HAP-1 (cell line): ENCODE measurements around the gene SMARCC1.

Experiments used
- DNase-seq, 2 experiments: peaks; one replicate each; pipeline ENCODE4 v3.0.0-alpha.2; 2016 to 2020; ENCODE audit warnings: low spot score in 2 of 2
- H3K27me3 ChIP-seq: fragments of 250-450 bp; sonication (Bioruptor Pico); 2 replicates; pipeline ENCODE4 v1.5.1; 2020; ENCODE audit warnings: low read depth, mild to moderate bottlenecking, moderate library complexity
- H3K36me3 ChIP-seq: fragments of 250-450 bp; sonication (Bioruptor Pico); replicated peaks from 2 replicates; pipeline ENCODE4 v1.5.1; 2020; ENCODE audit warnings: mild to moderate bottlenecking
- H3K4me1 ChIP-seq: fragments of 250-450 bp; sonication (Bioruptor Pico); 2 replicates; pipeline ENCODE4 v1.5.1; 2020; ENCODE audit warnings: mild to moderate bottlenecking
- H3K4me3 ChIP-seq: fragments of 250-450 bp; sonication (Bioruptor Pico); 2 replicates; pipeline ENCODE4 v1.5.1; 2020; ENCODE audit warnings: mild to moderate bottlenecking, moderate library complexity
- H3K9me3 ChIP-seq: fragments of 250-450 bp; sonication (Bioruptor Pico); 2 replicates; pipeline ENCODE4 v1.5.1; 2020; ENCODE audit warnings: mild to moderate bottlenecking, moderate library complexity
- in situ Hi-C: fragments of 300-500 bp; cut with MboI; formaldehyde crosslinking; loops from 3 replicates; pipeline ENCODE4 v1.14.3; 2020; ENCODE audit warnings: low sequenced_read_pairs, inconsistent platforms, mixed read lengths

SMARCC1 gene

DNA sequence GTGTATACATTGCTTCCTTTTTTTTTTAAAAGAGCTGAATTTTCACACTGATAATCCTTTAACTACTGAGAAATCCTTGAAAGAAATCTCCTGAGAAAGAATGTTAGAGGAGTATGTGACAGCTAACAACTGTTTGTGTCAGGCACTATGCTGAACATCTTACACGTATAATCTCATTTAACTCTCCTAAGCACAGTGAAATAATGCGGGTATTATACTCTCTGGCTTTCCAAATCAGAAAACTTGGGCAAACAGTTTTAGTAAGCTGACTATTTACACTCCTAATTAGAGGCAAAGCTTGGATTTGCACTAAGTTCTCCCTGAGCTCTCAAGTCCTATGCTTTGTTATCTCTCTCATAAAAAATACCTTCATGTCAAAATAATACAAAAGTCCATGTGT lies 69.3 kb downstream of the SMARCC1 start:
- Histone ChIP-seq H3K4me3 (no peak overlapping the region), H3K27me3 (no peaks in the 10 kb centered on the region), H3K36me3 (peaks cover 91% of the 10 kb centered on the region), H3K9me3 (no peaks in the 10 kb centered on the region), H3K4me1 (no peaks in the 10 kb centered on the region)
- in situ Hi-C loops, result loop anchor here (25.0 kb wide), 1 partner anchor 450 kb away; no protein-coding TSS in a partner anchor
- no peak for DNase-seq

DNA sequence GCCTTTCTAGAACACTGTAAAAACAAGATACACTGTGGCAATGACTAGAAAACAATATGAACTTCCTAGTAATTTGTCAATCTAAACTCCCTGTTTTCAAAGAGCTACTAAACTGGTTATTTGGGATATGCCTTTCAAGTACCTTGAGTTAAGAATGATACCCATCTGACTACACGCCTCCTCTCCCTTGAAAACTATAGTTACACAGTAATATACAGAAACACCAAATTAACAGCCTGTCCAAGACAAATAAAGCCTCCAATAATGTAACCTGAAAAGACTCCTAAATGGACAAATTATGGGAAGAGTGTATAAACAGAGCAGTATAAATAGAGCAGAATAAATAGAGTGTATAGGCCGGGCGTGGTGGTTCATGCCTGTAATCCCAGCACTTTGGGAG lies 70.1 kb downstream of the SMARCC1 start:
- Histone ChIP-seq H3K4me1 (no peaks in the 10 kb centered on the region), H3K27me3 (no peaks in the 10 kb centered on the region), H3K36me3 (peaks cover 90% of the 10 kb centered on the region), H3K9me3 (no peaks in the 10 kb centered on the region), H3K4me3 (no peak overlapping the region)
- DNase-seq, result no peak
- in situ Hi-C loops, result loop anchor here (25.0 kb wide), 1 partner anchor 451 kb away; no protein-coding TSS in a partner anchor

DNA sequence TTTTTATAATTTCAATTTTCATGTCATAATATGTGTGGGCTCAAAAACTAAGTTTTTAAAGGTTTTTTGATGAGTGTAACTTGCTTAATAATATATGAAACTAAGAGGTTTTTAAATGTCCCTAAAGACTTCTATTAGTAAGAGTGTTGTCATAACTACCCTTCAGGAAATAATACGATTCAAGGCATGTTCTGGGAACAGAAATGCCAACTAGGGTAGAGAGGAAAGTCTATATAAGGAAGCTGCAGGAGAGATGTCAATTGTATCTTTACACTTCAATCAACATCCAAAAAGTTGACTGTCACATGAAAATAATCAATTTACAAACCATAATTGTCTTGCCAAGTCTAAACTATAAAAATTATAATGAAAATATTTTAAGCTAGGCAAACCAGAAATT lies 76.3 kb downstream of the SMARCC1 start:
- Histone ChIP-seq H3K36me3 (peaks cover 81% of the 10 kb centered on the region), H3K4me1 (peaks cover 8% of the 10 kb centered on the region; the same call in 1 of the 2 replicates), H3K4me3 (no peak overlapping the region), H3K9me3 (no peaks in the 10 kb centered on the region), H3K27me3 (no peaks in the 10 kb centered on the region)
- in situ Hi-C loops, result loop anchor here (25.0 kb wide), 1 partner anchor 457 kb away; no protein-coding TSS in a partner anchor
- DNase-seq, result no peak

DNA sequence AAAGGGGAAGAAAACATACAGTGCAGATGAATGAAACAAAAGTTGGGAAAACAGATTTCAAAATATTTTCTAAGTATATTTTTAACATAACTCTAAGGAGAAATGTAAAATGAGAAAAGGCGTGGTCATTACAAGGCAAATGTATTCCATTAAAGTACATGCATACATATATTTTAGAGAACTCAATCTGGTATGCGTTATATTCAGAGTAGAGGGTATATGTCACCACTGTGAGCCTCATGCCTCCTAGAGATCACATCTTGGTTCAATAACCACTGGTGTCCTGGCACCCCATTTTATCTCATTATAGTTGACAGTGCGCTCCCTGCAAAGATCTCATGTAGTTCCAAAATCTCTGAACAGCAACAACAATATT lies 77.5 kb downstream of the SMARCC1 start:
- no peak for DNase-seq
- H3K4me3 ChIP-seq, result no peak overlapping the region
- H3K4me1 ChIP-seq, result peaks cover 8% of the 10 kb centered on the region; the same call in 1 of the 2 replicates
- in situ Hi-C loops, result loop anchor here (25.0 kb wide), 1 partner anchor 458 kb away; no protein-coding TSS in a partner anchor
- peaks cover 74% of the 10 kb centered on the region for H3K36me3 ChIP-seq
- no peaks in the 10 kb centered on the region for H3K27me3 ChIP-seq
- H3K9me3 ChIP-seq, result no peaks in the 10 kb centered on the region

DNA sequence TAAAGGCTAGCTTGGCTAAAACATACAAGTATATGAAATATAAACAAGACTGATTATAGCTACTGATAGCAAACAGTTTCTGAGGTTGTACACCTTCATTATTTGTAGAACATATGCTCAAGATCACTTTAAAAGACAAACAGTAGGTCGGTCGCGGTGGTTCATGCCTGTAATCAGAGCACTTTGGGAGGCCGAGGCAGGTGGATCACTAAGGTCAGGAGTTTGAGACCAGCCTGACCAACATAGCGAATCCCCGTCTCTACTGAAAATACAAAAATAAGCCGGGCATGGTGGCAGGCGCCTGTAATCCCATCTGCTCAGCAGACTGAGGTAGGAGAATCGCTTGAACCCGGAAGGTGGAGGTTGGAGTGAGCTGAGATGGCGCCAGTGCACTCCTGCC lies 80.3 kb downstream of the SMARCC1 start:
- no peak for DNase-seq
- in situ Hi-C loops, result loop anchor here (25.0 kb wide), 1 partner anchor 461 kb away; no protein-coding TSS in a partner anchor
- peaks cover 8% of the 10 kb centered on the region; the same call in 1 of the 2 replicates for H3K4me1 ChIP-seq
- no peaks in the 10 kb centered on the region for H3K27me3 ChIP-seq
- H3K4me3 ChIP-seq, result no peak overlapping the region
- H3K9me3 ChIP-seq, result no peaks in the 10 kb centered on the region
- H3K36me3 ChIP-seq, result peaks cover 69% of the 10 kb centered on the region

DNA sequence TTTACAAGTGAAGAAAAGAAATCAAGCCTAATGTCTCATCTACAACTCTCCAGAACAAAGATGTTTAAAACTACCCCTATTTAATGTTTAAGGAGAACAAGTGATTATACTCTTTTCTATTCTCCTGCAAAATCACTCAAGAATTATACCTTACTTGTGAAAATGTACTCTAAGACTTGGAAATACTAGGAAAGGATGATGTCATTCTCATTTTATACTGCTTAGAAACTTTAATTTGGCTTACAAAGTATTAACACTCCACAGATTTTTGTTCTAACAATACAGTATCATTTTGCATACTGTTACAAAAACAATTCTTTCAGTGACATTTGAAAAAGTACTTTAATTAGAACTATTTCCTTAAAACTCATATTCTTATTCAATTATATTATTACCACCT lies 89.5 kb downstream of the SMARCC1 start:
- H3K27me3 ChIP-seq, result no peaks in the 10 kb centered on the region
- in situ Hi-C loops, result no loop called here
- H3K36me3 ChIP-seq, result peaks cover 83% of the 10 kb centered on the region
- no peak overlapping the region for H3K4me3 ChIP-seq
- no peak for DNase-seq
- H3K9me3 ChIP-seq, result no peaks in the 10 kb centered on the region
- no peaks in the 10 kb centered on the region for H3K4me1 ChIP-seq

DNA sequence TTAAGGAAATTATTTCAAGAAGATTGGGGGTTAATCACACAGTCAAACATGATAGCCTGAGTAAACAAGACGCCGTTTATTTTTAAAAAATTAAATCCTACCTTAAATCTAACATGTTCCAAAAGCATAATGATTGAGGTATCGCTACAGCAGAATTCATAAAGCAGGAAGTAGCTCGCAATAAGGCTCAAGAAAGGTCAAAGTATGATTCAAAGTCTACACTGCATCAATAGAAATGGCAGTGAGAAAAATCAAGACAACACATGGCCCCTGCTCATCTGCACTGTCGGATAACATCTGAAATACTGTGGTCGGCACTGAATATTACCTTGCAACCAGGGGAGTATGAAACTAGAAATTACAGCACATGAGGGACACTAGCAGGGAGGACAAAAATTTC lies 93.2 kb downstream of the SMARCC1 start:
- H3K27me3 ChIP-seq, result no peaks in the 10 kb centered on the region
- in situ Hi-C loops, result no loop called here
- no peaks in the 10 kb centered on the region for H3K9me3 ChIP-seq
- H3K36me3 ChIP-seq, result peaks cover 80% of the 10 kb centered on the region
- no peaks in the 10 kb centered on the region for H3K4me1 ChIP-seq
- H3K4me3 ChIP-seq, result no peak overlapping the region
- no peak for DNase-seq

DNA sequence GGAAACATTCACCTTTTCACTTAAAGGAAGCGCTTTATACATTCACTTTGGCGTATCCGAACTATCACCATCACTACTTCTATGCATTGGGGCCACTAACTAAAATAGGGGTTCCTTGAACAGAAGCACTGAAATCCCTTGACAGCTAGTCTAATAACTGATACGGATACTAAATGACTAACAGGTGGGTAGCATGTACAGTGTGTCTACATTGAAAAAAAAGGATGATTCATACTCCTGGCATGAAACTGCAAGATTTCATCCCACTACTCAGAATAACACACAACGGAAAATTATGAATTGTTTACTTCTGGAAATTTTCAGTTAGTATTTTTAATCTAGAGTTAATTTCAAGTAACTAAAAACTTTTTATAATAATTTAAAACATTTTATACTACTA lies 96.7 kb downstream of the SMARCC1 start:
- no peaks in the 10 kb centered on the region for H3K4me1 ChIP-seq
- no peaks in the 10 kb centered on the region for H3K27me3 ChIP-seq
- H3K4me3 ChIP-seq, result no peak overlapping the region
- in situ Hi-C loops, result no loop called here
- peaks cover 70% of the 10 kb centered on the region for H3K36me3 ChIP-seq
- DNase-seq, result no peak
- H3K9me3 ChIP-seq, result no peaks in the 10 kb centered on the region

DNA sequence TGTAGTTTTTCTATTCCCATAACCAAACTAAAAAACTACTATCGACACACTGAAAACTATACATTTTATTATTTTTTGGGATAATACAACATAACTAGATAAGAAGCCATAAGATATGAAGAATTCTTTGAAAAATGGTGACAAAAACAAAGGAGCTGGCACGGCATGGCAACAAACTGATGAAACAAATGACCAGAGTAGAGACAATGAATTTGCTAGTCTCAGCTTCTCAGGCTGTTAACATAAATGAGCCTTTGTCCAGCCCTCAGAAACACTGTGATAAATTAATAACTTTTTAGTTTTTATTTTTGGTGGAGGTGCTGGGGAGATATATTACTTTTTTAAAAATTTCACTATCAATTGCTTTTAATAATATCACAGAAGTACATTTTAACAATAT lies 100.7 kb downstream of the SMARCC1 start:
- Histone ChIP-seq H3K36me3 (peaks cover 67% of the 10 kb centered on the region), H3K27me3 (no peaks in the 10 kb centered on the region), H3K4me1 (no peaks in the 10 kb centered on the region), H3K9me3 (no peaks in the 10 kb centered on the region), H3K4me3 (no peak overlapping the region)
- DNase-seq, result no peak
- in situ Hi-C loops, result no loop called here

DNA sequence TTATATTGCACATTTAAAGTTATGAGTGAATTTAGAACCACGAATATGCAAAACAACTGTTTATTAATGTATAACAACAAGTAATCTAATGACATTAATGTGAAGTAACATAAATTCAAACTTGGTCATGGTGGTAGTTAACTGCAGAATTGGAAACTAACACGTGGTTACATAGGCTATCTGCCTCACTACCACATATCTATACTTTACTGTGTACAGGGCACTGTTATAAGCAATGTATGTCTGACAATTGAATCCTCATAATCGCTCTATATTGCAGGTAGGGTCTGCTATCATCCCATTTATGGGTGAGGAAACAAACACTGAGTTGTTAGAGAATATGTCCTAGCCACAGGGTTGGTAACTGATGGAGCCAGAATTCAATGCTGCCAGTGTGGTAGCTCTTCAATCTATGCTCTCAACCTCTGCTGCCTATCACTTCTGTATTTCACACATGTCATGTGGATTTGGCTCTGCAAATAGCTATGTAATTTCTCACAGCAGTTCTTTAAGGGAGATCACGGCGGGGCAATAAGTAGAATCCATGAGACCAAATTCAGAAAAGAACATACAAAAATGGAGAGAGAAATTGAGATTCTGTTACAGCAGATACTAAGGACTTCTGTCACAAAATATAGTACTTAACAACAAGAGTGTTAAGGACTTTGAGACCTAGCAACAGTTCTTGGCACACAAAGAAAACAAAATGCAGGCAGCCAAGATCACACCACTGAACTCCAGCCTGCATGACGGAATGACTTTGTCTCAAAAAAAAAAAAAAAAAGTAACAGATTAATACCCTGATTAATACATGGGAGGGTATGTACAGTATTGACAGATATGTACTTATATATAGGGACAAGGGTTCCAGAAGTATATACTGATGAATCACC lies 103.0 kb downstream of the SMARCC1 start:
- Histone ChIP-seq H3K4me1 (no peaks in the 10 kb centered on the region), H3K36me3 (peaks cover 71% of the 10 kb centered on the region), H3K9me3 (no peaks in the 10 kb centered on the region), H3K4me3 (no peak overlapping the region), H3K27me3 (no peaks in the 10 kb centered on the region)
- DNase-seq, result no peak
- in situ Hi-C loops, result no loop called here

DNA sequence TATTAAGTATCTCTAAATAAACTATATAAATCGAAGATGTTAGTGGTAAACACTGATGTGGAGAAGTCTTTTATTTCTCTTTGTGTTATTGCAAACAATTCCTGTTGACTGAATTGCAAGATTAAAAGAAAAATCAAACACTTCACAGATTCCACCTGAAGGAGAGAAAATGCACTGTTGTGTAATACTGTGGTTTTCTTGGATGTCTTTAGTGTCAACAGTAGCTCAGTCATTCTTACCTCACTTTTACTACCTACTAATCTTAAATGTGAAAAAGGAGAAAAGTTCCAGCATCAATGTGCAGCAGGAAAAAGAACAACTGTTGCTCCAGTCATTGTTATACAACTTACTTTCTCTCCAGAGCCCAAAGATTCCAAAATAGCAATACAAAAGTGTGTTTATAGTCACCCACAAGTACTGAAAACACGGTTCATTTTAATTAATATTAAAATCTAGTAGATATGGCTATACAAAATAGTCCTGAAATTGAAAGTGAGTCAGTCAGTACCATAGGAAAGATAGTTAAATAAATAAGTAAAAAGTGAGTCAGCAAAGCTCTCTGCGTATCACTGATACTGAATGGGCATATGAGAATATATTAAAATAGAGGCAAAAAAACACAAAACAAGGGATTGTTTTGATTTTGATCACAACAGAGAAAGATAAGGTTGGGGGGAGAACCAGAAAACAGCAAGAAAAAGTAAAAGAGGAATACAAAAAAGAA lies 112.5 kb downstream of the SMARCC1 start:
- no peaks in the 10 kb centered on the region for H3K9me3 ChIP-seq
- in situ Hi-C loops, result no loop called here
- H3K27me3 ChIP-seq, result no peaks in the 10 kb centered on the region
- no peak for DNase-seq
- peaks cover 41% of the 10 kb centered on the region for H3K36me3 ChIP-seq
- no peak overlapping the region for H3K4me3 ChIP-seq
- no peaks in the 10 kb centered on the region for H3K4me1 ChIP-seq

DNA sequence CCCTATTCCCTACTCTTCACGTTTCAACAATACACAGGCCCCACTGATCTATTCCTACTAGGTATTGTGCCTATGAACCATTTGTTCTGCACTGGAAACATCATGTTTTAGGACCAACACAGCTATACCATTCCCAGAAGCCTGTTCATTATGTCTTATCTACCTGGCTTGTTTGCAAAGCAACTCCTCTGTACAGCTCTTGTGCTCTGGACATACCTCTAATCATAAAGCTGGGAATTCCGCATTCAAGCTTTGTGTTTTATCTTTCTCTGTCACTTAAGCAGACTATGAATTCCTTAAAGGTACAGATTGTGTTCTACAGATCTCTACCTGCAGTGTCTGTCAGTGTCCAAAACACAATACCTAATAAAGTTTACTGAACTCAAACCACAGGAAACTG lies 115.6 kb downstream of the SMARCC1 start:
- in situ Hi-C loops, result no loop called here
- H3K4me1 ChIP-seq, result no peaks in the 10 kb centered on the region
- no peak overlapping the region for H3K4me3 ChIP-seq
- no peak for DNase-seq
- no peaks in the 10 kb centered on the region for H3K9me3 ChIP-seq
- no peaks in the 10 kb centered on the region for H3K27me3 ChIP-seq
- H3K36me3 ChIP-seq, result peaks cover 29% of the 10 kb centered on the region

DNA sequence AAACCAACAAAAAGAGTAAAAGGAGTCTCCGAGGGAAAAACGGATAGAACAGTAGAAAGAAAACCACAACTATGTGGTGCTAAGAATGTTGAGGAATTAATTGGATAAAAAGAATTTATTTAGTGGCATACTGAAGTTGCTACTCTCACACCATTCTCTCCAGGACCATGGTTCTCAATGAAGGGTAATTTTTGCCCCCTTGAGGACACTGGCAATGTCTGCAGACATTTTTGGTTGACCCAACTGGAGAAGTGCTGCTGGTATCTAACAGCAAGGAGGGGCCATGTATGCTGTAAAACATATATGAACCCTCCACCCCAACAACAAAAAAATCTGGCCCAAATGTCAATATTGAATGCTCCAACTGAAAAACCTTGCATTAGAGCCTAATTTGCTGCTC lies 117.2 kb downstream of the SMARCC1 start:
- peak; percentile 17 to 23 for DNase-seq
- no peak overlapping the region for H3K4me3 ChIP-seq
- no peaks in the 10 kb centered on the region for H3K4me1 ChIP-seq
- no peaks in the 10 kb centered on the region for H3K9me3 ChIP-seq
- peaks cover 25% of the 10 kb centered on the region for H3K36me3 ChIP-seq
- in situ Hi-C loops, result no loop called here
- no peaks in the 10 kb centered on the region for H3K27me3 ChIP-seq

DNA sequence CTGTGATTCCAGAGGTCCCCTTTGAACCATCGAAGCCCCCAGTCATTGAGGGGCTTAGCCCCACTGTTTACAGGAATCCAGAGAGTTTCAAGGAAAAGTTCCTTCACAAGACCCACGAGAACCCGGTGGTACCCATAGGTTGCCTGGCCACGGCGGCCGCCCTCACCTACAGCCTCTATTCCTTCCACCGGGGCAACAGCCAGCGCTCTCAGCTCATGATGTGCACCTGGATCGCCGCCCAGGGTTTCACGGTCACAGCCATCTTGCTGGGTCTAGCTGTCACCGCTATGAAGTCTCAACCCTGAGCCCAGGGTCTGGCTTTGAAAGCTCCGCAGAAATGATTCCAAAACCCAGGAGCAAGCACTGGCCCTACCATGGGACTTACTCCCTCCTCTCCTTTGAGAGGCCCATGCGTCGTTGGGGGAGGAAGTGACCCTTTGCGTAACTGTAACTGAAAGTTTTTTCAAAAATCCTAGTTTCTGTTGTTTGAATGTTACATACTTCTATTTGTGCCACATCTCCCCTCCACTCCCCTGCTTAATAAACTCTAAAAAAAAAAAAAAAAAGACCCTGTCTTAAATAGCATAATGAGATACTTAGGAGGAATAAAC lies 118.0 kb downstream of the SMARCC1 start:
- Histone ChIP-seq H3K27me3 (no peaks in the 10 kb centered on the region), H3K4me1 (no peaks in the 10 kb centered on the region), H3K4me3 (no peak overlapping the region), H3K9me3 (no peaks in the 10 kb centered on the region), H3K36me3 (peaks cover 22% of the 10 kb centered on the region)
- in situ Hi-C loops, result no loop called here
- no peak for DNase-seq
